Measurements from ENCODE around the gene NUMB.

NUMB gene

GRCh38 chr14:73285979-73286378 is 172.4 kb downstream of the NUMB start:
- DNase-seq = no peak

GRCh38 chr14:73283608-73284379 is 174.6 kb downstream of the NUMB start:
- DNase-seq = peak; percentile 60

GRCh38 chr14:73280903-73281302 is 177.4 kb downstream of the NUMB start:
- DNase-seq = no peak

GRCh38 chr14:73277376-73277775 is 181.0 kb downstream of the NUMB start:
- DNase-seq = no peak

GRCh38 chr14:73276836-73277235 is 181.5 kb downstream of the NUMB start:
- DNase-seq = no peak

- DNase-seq = no peak
Measured at GRCh38 chr14:73273799-73274198, 184.5 kb downstream of the NUMB start.

GRCh38 chr14:73272393-73272792 is 186.0 kb downstream of the NUMB start:
- DNase-seq = peak; percentile 91

- DNase-seq = peak; percentile 12
Measured at GRCh38 chr14:73269729-73270531, 188.4 kb downstream of the NUMB start.

- no peak for DNase-seq
Measured at GRCh38 chr14:73267474-73267873, 190.9 kb downstream of the NUMB start.

- peak; percentile 14 for DNase-seq
Measured at GRCh38 chr14:73266317-73266716, 192.0 kb downstream of the NUMB start.

GRCh38 chr14:73265721-73266046 is 192.7 kb downstream of the NUMB start:
- DNase-seq = peak; percentile 44

- peak; percentile 44 for DNase-seq
Measured at GRCh38 chr14:73264885-73265720, 193.2 kb downstream of the NUMB start.

- no peak for DNase-seq
Measured at GRCh38 chr14:73264080-73264884, 194.1 kb downstream of the NUMB start.

- no peak for DNase-seq
Measured at GRCh38 chr14:73263606-73264005, 194.7 kb downstream of the NUMB start.

GRCh38 chr14:73262427-73263183 is 195.7 kb downstream of the NUMB start:
- DNase-seq = no peak

GRCh38 chr14:73261520-73262426 is 196.6 kb downstream of the NUMB start:
- no peak for DNase-seq

GRCh38 chr14:73261075-73261474 is 197.3 kb downstream of the NUMB start:
- no peak for DNase-seq

- DNase-seq = no peak
Measured at GRCh38 chr14:73260574-73260973, 197.8 kb downstream of the NUMB start.

- DNase-seq = no peak
Measured at GRCh38 chr14:73259837-73260236, 198.5 kb downstream of the NUMB start.

GRCh38 chr14:73258845-73259611 is 199.3 kb downstream of the NUMB start:
- DNase-seq = no peak

Data from NCI-H82 (cell line).